GM19395 (cell line): ENCODE results near the gene TACR2.
A peak's percentile ranks its signal among the peaks of the same experiment; 100 is the strongest.

Experiments used
- ATAC-seq: cut with Tn5 transposase; IDR thresholded peaks from one replicate; pipeline ENCODE4 v1.9.1; 2021; ENCODE audit warnings: mild to moderate bottlenecking, moderate library complexity; ENCODE audit not compliant: unreplicated experiment

Gene TACR2

DNA sequence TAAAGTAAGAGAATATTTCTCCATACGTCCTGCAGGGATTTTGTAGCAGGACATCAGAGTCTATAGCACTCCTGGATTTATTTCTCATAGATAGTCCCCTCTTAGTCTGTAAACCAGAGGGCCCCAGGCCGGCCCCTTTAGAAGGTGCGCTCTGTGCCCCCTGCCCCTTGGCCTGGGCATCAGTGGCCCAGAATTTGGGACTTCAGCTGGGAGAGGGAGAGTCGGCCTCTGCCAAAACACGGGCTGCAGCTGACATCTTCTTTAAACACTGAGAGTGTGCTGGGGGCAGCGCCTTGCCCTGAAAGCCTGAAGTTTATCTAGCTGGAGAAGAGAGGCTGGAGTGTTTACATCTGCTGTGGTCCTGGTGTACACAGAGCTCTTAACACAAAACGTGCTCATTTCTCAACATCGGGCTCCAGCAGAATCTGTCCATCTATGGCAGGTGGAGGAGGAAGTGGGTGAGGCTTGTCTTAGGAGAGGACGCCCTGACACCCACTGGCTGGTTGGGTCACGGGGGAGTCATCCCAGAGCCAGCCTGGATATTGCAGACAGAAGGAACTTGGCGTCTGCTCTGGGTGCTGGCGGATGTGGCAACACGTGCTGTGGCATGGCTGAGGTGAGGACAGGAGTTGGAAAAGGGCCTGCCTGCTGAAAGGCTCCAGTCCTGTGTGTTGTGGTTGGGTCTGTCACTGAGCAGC, 5.0 kb upstream of the TACR2 start:
- no peak for ATAC-seq

DNA sequence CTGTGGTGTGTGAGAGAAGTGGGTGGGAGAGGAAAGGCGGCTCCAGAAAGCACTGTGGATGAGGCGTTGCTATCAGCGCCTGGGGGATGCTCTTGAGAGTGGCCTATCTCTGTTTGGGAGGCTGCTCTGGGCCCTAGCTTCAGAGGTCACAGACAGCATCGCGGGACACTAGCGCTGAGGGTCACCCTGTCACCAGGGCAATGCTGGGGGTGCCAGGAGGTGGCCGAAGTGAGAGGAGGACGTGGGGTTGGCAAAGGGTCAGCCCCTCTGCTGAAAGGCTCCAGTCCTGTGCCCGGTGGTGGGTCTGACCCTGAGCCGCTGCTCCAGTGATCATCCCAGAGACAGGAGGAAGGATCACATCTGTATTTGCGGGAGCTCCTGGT, 3.0 kb upstream of the TACR2 start:
- ATAC-seq: no peak

DNA sequence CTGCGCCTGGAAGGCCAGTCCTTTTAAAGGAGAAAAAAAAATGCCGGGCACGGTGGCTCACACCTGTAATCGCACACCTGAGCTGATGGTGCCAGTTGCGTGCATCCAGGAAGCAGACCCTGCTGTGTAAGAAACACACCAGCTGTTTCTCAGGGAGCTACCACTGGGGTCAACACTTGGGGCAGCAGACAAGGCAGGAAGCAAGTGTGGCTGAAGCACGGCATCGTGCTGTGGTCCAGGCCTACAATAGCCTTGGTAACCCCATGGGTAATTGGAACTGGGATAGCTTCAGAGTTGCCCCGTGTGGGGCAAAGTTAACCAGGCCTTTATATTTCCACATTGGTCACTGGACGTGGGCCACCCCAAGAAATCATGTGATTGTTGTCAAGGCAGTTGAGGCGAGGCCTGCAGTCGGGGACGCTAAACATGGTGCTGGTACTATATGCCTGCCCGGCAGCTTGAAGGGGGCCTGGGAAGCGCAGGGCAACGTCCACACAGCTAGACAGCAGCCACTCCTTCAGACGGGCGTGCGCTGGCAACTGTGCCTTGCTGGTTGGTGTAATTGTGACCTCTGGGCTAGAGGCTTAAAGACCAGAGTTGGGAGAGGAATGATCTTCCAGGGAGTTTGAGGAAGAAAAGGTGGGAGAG, 2.5 kb upstream of the TACR2 start:
- ATAC-seq: no peak

DNA sequence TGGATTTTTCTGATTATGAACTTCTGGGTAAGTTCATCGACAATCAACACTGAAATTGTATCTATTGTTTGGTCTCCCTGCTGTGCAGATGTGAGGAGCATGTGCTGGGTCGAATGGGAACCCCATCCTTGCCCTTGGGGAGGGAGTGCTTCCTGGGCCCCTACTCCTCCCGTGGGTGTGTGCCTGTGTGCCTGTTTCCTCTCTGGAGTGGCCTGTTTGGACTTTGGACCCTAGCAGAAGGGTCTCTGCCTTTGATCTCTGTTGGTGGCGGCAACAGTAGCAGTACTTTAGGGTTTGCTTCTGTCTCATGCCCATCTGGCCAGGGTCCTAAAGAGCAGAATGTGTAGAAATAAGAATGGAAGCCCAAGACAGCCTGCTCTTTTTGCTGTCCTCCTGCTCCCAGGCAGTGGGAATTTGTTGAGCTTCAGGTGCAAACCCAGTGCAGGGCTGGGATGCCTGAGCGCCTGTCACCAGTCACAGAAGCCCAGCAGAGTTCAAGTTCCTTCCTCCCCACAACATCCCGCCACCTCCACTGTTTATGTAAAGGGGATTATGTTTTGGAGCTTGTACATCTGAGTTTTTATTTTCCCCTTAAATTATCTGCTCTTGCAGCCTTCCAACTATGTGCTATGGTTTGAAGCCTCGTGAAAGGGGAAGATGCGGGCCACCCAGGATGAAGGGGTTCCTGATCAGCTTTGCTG, 1.5 kb upstream of the TACR2 start:
- ATAC-seq: no peak

DNA sequence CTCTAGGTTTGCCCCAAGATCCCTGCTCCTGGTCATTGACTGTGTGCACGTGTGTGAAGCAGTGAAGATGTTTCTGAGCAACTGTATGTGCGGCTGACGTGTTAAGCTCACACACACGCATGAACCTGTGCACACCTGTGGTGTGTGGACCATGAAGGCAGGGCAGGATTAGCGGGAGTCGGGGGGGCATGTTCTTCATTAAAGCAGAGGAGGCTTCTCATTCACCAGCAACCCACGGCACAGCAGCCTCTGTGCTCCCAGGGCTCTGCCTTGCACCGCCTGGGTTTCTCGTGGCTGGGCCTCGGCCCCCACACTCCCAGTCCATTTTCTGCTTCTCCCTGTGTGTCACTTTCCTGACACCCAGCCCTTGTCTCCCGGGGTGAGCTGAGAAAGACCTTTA, 824 bp upstream of the TACR2 start:
- no peak for ATAC-seq

DNA sequence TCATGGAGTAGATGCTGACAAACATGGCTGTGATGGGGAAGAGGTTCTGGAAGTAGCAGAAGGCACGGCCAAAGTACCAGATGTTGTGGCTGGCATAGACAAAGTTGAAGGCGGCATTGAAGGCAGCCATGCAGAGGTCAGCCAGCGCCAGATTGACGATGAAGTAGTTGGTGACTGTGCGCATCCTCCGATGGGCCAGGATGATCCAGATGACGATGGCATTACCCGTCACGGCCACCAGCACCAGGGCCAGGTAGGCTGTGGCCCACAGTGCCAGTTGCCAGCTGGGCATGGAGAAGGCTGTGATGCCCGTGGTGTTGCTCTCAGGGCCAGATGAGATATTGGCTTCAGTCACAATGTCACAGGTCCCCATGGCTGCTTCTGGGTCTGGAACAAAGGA, 767 bp downstream of the TACR2 start:
- no peak for ATAC-seq

DNA sequence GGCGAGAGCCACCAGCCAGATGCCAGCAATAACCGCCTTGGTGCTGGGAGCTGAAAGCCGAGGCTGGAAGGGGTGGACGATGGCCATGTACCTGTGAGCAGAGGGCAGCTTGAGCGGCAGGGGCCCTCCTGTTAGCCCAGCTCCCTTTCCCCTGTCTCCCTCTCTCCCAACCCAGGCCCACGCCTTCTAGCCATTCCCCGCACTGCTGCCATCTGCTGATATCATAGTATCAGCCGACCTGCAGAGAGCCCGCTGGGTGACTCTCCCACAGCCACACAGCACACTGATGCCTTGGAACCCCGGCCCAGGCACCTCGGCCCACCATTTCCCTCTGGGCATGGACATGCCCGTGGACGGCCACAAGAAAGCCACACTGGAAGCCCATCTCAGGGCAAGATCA, 1.7 kb downstream of the TACR2 start:
- no peak for ATAC-seq

DNA sequence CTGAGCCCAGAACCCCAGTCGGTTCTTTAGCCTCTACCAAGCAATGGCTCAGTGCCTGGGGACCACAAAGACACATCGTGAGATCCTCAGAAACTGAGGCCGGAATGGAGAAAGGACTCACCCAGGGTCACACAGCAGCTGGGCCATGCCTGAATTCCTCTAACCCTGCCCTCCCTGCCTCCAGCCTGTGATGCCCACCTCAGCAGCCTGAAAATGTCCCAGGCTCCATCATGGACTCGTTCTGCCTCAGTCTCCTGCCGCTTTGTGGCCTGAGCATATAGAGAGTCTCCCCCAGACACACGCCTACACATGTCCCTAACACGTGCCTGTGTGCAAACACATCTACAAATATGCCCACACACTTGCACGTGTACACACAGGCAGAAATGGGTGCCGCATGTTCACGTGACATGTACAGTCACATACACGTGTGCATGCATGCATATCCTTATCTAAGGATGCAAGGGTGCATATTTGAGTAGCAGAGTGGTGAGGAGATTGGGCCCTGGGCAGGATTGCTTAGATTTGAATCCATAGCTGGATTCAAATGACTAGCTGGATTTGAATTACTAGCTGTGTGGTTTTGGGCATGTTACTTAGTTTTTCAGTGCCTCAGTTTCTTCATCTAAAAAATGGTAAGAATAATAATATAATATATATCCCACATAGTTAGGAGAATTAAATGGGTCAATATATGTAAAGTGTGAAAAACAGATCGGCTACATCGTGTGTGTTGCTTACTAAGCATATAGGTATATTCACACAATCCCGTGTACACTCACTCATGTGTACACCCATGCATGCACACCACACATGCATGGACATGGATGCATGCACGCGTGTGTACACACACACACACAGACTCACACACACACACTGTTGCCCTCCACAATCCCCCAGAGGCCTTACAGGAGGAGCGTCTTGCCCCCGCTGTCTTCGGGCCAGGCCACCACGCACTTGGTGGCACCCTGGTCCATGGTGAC, 2.4 kb downstream of the TACR2 start:
- no peak for ATAC-seq

DNA sequence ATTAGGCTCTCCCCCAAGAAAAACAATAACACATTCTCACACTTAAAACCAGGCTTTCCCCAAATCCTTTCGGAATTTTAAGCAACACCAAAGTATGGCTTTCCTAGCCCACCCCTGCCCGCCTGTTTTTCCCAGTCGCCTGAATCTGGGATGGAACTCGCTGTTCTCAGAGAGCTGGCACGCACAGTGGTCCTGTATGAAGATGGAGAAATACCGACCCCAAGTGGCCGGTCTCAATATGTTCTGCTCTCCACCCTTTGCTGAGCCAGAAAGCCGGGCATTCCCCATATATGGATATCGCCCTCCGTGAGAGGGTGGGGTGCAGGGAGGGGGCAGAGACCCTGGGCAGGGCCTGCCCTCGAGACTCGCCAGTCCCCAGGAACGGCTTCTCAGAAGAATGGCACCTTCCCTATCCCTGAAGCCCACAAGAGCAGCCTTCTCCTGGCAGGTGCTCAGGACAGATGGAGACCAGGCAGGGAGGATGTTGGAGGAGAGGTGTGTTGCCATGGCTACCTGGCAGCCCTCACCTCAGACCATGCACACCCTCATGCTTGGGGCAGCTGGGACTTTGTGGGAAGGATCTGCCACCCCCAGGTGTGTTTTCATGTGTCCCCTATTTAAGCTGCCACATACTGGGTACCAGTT, 3.4 kb downstream of the TACR2 start:
- no peak for ATAC-seq

DNA sequence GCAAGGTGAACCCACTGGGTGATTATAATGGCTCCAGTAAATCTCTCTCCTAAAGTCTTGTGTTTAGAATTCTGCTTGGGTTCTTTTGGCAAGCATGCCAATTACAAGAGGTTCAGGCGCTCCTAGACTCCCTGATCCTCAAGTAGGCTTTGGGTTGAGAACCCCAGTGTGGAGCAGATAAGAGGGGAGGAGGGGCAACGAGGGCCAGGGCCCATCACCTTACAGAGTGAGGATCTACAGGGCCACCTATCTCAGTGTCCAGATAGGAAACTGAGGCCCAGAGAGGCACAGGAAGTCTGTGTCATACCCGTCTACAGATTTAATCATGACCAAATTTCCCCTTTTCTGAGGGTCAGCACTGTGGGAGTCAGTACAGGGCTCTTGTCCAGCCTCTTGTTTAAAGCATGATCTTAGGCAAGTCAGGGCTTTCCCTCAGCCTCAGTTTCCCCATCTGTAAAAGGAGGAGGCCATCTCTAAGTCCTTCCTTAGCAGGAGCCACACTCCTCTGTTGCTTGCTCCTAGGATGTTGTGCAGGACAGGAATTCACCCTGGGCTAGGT, 4.4 kb downstream of the TACR2 start:
- ATAC-seq: no peak

DNA sequence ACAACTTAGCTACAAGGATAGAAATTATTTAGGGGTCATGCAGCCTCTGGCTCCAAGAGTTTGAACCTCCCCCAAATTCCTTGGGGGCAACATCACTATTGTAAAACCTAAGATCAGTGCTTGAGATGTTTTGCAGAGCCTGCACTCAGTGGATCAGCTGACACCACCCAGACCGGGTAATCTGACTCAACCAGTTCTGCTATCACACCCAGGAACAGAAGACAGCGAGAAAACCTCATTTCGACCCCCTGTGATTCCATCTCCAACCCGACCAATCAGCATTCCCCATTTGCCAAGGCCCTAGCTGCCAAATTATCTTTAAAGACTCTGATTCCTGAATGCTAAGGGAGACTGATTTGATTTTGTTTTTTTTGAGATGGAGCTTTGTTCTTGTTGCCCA, 5.2 kb downstream of the TACR2 start:
- no peak for ATAC-seq

DNA sequence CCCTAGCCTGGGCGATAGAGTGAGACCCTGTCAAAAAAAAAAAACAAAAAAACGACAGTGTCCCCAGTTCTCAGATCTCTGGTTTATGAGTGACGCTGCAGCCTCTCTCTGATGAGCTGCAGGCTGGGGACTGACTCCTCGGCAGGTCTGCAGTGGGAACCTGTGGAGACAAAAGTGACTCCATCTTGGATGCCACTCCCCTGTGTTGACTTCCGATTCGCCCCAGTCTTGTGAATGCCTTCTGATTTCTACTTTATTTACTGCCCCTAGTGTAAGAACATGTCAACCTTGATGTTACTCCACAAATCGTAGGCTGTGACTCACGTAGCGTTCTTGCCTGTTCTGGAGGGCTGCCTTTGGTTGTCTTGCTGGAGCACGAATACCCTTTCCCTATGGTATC, 6.2 kb downstream of the TACR2 start:
- no peak for ATAC-seq

DNA sequence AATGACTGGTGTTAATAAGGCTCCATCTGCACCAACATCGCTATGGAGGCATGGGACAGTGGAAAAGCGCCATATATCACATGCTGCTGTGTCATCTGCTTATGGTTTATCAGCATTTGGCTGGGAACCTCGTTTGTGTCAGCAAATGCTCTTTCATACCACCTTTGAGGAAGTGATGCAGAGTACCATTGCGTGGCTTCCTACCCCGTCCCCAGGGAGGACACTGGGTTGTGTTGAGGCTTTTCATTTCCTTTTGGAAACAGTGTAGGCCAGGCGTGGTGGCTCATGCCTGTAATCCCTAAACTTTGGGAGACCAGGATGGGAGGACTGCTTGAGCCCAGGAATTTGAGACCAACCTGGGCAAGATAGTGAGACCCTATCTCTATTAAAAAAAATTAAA, 6.8 kb downstream of the TACR2 start:
- no peak for ATAC-seq

DNA sequence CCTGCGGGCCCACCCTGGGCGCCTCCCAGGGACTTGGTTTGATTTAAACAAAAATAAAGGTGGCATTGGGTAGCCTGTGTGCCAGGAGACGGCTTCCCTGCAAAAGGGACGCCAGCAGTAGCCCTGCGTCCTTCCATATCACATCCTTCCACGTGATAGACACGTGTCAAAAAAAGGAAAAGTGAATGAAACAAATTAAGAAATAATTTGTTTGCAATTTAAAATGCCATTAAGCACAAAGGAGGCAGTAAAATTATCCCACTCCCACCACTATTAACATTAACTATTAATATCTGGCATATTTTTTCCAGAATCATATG, 7.6 kb downstream of the TACR2 start:
- no peak for ATAC-seq

DNA sequence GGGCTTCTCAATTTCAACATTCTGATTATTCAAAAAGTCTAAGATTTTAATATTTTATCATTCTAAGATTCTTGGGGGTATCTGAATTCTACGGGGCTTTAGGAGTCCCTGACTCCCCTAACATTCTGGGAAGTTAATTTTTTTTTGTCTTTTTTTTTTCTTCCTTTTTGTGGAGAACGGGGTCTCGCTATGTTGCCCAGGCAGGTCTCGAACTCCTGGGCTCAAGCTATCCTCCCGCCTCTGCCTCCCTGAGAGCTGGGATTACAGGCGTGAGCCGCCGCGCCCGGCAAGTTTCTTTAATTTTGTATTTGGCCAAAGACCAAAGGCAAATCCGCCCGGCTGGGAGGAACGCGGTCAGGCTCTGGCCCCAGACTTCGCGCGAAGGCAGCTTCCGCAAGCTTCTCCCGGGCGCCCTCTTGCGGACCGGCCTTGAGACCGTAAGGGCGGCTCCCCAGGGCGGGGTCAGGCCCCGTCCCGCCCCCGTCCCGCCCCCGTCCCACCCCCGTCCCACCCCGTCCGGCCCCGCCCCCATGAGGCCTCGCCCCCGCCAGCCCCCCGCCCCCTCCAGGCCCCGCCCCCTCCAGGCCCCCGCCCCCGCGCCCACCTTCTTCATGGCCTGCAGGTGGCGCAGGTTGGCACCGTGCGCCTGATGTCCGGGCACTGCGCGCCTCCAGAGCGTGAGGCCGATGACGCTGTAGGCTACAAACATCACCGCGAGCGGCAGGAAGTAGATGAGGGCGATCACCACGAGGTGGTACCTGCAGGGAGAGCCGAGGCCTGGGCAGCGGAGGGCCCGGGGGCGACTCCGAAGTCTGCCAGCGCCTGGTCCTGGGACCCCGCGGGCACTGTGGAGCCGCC, 8.2 kb downstream of the TACR2 start:
- peak; percentile 76 for ATAC-seq

DNA sequence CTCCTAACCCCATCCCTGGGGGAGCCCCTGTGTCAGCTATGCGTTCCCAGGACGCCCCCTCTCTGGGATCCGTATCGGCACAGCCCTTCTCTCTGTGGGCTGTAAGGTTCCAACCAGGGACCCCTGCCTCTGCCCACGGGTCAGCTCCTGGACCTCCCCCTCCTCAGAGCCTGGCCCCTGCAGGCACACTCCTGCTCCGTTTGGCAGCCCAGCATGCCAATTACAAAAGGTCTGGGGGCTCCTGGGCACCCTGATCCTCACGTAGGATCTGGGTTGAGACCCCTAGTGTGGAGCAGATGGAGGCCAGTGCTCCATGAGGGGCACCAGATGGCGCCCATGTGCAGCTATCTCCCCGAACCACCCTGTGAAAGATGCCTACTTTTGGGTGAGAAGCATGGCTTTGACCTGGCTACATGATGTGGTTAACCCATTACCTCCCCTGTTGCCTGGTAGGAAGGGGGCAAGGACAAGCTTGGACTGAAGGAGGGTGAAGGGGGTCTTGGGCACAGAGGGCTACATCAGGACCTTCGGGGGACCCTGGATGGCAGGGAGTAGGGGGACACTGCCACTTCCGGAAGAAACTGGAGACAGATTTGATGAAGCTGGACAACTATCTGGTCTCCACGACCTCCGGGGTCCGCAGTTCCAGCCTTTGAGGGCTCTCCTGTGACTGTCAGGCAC, 9.0 kb downstream of the TACR2 start:
- ATAC-seq: no peak

DNA sequence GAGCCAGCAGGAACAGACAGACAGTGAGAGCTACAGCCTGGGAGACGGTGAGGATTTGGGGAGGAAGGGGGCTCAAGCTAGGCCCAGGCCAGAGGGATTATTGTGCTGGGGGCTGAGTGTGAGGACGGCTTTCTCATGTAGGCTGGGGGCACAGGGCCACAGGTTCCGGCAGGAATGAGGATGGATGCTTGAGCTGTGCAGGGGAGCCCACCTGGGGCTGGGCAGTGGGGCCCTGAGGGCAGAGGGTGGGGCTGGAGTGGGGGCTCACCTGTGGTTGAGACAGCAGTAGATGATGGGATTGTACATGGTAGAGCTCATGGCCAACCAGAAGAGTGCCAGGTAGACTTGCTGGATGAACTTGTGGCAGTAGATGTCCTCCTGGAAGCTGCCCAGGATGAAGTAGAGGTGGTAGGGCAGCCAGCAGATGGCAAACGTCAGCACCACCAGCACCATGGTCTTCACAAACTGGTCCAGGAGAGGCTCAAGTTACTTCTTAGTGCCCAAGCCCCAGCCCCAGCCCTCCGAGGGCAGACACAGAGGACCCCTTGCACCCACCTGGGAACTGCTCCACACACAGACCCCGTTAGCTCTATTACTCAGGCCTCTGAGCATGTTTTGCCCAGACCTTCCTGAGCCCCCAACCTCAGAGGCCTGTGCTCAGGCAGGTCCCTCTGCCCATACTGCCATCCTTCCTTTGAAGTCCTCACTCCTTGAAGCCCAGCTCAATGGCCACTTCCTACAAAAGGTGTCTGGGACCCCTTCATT, 9.7 kb downstream of the TACR2 start:
- ATAC-seq: no peak

DNA sequence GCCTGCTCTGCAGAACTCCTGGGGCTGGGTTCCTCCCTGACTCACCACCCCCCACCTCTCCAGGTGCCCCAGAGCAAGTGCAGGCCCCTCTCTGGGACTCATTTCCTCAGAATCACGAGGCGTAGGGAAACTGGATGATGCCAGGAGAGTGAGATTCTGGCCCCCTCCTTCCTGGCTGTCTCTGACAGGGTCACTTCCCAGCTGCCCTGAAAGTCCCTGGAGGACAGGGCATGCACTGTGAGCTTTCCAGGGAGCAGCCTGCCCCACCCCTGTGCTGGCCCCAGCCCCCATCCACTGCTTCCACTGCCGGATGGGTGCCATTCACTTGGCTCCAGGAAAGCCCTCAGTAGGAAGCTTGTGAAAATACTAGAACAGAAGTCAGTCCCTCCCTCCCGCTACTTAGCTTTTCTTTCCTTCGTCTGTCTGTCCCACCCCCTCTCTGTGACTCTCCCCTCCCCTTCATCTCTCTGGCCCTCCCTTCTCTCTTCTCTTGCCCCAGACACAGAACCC, 10.4 kb downstream of the TACR2 start:
- ATAC-seq: no peak
